ENCODE data around the gene POLR1G.

The POLR1G gene

DNA sequence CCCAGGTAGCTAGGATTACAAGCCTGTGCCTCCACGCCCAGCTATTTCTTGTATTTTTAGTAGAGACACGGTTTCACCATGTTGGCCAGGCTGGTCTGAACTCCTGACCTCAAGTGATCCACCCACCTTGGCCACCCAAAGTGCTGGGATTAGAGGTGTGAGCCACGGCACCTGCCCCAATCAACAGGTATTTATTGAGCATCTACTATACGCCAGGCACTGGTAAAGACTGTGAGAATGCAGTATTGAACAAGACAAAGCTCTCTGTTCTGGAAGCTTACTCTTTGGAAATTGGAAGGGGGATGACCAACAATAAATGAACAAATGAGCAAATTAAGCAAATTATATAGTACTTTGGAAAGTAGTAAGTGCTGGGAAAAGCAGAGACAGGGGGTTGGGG lies 38.7 kb downstream of the POLR1G start:
- DNase-seq (ENCODE audit: low spot score): no peak

DNA sequence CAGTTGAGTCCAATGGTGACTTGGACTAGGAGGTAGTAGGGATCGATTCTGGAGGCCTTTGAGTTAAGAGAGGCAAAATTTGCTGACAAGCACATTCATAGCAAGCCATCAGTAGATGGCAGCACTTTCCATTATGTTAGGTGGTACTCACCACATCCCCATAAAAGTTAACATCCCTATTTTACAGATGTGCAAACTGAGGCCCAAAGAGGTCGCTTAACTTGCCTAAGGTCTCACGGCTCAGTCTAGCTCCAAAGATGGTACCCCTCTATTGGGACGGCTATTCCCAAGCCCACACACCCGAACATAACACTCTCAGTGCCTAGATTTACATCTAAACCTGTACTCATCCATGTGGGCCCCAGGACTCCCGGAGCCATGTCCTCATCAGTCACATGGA lies 39.9 kb downstream of the POLR1G start:
- no peak for DNase-seq (ENCODE audit: low spot score)

- DNase-seq (ENCODE audit: low spot score): no peak
Measured at GRCh38 chr19:45446944-45447343, 40.5 kb downstream of the POLR1G start.

DNA sequence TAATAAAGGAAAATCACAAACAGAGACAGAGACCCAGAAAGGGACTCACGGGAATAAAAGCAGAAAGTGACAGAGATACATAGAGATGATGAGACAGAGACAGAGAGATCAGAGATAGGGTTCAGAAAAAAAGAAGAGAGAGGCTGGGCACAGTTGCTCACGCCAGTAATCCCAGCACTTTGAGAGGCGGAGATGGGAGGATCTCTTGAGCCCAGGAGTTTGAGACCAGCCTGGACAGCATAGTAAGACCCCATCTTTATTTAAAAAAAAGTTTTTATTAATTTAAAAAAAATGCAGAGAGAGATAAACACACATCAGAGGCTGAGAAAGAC lies 41.9 kb downstream of the POLR1G start:
- no peak for DNase-seq (ENCODE audit: low spot score)

DNA sequence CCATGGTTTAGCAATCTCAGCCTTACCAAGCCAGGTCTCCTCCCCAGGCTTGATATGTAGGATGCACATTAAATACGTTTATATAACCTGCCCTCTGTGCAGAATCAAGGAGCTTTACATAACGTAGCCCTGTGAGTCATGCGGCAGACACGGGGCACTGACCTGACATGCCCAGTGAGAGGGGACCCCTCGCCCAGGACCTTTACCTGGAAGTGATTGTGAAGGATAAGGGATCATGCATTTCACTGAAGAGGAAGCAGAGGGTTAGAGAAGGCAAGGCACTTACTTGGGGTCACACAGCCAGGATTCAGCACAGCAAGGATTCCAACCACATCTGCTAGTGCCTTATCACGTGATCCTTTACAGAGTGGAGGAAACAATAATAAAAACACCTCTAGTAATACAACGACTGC lies 42.4 kb downstream of the POLR1G start:
- DNase-seq (ENCODE audit: low spot score): no peak

- no peak for DNase-seq (ENCODE audit: low spot score)
Measured at GRCh38 chr19:45450012-45450333, 43.5 kb downstream of the POLR1G start.

DNA sequence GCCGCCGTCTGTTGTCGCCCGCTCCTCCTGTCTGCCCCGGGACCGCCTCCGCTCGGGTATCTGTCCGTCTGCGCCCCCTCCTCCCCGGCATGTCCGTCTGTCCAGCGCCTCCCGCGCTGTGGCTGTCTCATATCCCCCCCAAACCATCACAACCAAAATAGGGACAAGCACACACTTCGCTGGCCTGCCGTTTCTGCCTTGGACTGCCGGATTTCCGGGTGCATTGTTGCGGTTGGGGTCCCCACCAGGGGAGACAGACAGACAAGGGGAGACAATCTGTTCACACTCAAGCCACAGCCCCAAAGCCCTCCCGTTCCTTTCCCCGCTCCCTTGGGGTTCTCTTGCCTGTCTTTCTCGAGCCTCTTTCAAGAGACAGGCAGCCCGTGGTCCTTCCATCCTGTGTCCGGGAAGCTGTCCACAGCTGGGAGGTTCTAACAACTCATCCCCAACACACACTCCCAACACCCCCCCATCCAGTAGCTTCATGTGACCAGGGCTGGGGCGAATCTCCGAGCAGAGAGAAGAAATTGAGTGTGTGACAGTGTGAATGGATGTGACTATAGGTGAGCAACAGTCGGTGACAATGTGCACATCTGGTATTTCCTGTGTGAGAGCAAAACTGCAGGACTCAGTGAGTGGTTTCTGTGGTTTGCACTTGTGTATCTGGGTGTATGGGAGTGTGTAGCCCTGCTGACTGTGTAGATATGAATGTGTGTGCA lies 44.8 kb downstream of the POLR1G start:
- DNase-seq (ENCODE audit: low spot score): no peak

GRCh38 chr19:45451850-45452387 lies 45.5 kb downstream of the POLR1G start:
- DNase-seq (ENCODE audit: low spot score): no peak

- DNase-seq (ENCODE audit: low spot score): peak; percentile 77
Measured at GRCh38 chr19:45455707-45456499, 49.5 kb downstream of the POLR1G start.

DNA sequence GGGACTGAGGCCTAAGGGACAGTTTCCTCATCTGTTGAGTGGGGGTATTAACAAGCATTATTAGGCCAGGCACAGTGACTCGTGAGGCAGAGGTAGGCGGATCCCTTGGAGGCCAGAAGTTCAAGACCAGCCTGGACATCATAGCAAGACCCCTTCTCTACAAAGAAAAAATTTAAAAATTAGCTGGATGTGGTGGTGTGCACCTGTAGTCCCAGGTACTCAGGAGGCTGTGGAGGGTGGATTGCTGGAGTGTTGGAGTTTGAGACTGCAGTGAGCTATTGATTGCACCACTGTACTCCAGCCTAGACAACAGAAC lies 50.0 kb downstream of the POLR1G start:
- no peak for DNase-seq (ENCODE audit: low spot score)

GRCh38 chr19:45457776-45458175 lies 51.3 kb downstream of the POLR1G start:
- DNase-seq (ENCODE audit: low spot score): no peak
